ENCODE data around the gene ZNF740. TPM values are rescaled to one million over a fixed set of nuclear protein-coding genes. Genes with fewer than 3 reads are reported as not detected.
A peak's percentile ranks its signal among the peaks of the same experiment; 100 is the strongest.

ZNF740 gene
- total RNA-seq, 4 donors from 2014 or later: 6.9 to 21.2 (median 9.8) TPM

GRCh38 chr12:53198486-53199110 lies 18.1 kb downstream of the ZNF740 start:
- Histone ChIP-seq H3K27ac (no peak overlapping the region), H3K4me1 (peaks cover 4 to 44% (median 11%) of the 10 kb centered on the region in 3 donors), H3K4me3 (no peak overlapping the region), H3K9me3 (no peaks in the 10 kb centered on the region), H3K36me3 (peaks cover 0 to 13% (median 0%) of the 10 kb centered on the region in 3 donors), H3K27me3 (no peaks in the 10 kb centered on the region)
- no peak for DNase-seq
- TF ChIP-seq CTCF (IDR thresholded peaks at IDR 0.05) (no peak), POLR2A (IDR thresholded peaks at IDR 0.05) (no peak)
- WGBS, 2 donors: 58 to 90% methylated on average over 2 to 5 of the region's 5 CpGs
- intact Hi-C loops (cut with DNase I): loop anchor here (5.0 kb wide), 1 partner anchor 36 kb away; no protein-coding TSS in a partner anchor

GRCh38 chr12:53199700-53200099 lies 19.2 kb downstream of the ZNF740 start:
- H3K4me1 ChIP-seq: peaks cover 4 to 44% (median 11%) of the 10 kb centered on the region in 3 donors
- 78 to 86% methylated on average over 2 to 3 of the region's 3 CpGs for WGBS, 2 donors
- TF ChIP-seq POLR2A (IDR thresholded peaks at IDR 0.05): no peak
- H3K36me3 ChIP-seq: peaks cover 0 to 13% (median 0%) of the 10 kb centered on the region in 3 donors
- H3K9me3 ChIP-seq: no peaks in the 10 kb centered on the region
- H3K27ac ChIP-seq: no peak overlapping the region
- intact Hi-C loops (cut with DNase I): loop anchor here (5.0 kb wide), 1 partner anchor 37 kb away; no protein-coding TSS in a partner anchor
- H3K4me3 ChIP-seq: no peak overlapping the region
- no peaks in the 10 kb centered on the region for H3K27me3 ChIP-seq
- no peak for DNase-seq

- H3K4me1 ChIP-seq: peaks cover 4 to 47% (median 11%) of the 10 kb centered on the region in 3 donors
- H3K9me3 ChIP-seq: no peaks in the 10 kb centered on the region
- no peak for TF ChIP-seq CTCF (IDR thresholded peaks at IDR 0.05)
- no peak for TF ChIP-seq POLR2A (IDR thresholded peaks at IDR 0.05)
- H3K27ac ChIP-seq: no peak overlapping the region
- WGBS, 2 donors: 88 to 90% methylated on average over 2 of the region's 2 CpGs
- peaks cover 0 to 13% (median 0%) of the 10 kb centered on the region in 3 donors for H3K36me3 ChIP-seq
- intact Hi-C loops (cut with DNase I): no loop called here
- H3K4me3 ChIP-seq: no peak overlapping the region
- DNase-seq: no peak
- H3K27me3 ChIP-seq: no peaks in the 10 kb centered on the region
Measured at GRCh38 chr12:53200107-53200457, 19.6 kb downstream of the ZNF740 start.

- no peak for DNase-seq
- peaks cover 0 to 13% (median 0%) of the 10 kb centered on the region in 3 donors for H3K36me3 ChIP-seq
- H3K9me3 ChIP-seq: no peaks in the 10 kb centered on the region
- TF ChIP-seq POLR2A (IDR thresholded peaks at IDR 0.05): no peak
- TF ChIP-seq CTCF (IDR thresholded peaks at IDR 0.05): no peak
- peaks cover 4 to 47% (median 11%) of the 10 kb centered on the region in 3 donors for H3K4me1 ChIP-seq
- intact Hi-C loops (cut with DNase I): no loop called here
- no peak overlapping the region for H3K4me3 ChIP-seq
- peak overlapping the region in 2 of 4 donors; percentile 6 to 11 for H3K27ac ChIP-seq
- no peaks in the 10 kb centered on the region for H3K27me3 ChIP-seq
- 41 to 67% methylated on average over 9 to 10 of the region's 10 CpGs for WGBS, 2 donors
Measured at GRCh38 chr12:53200458-53201176, 20.1 kb downstream of the ZNF740 start.

- H3K36me3 ChIP-seq: peaks cover 0 to 13% (median 0%) of the 10 kb centered on the region in 3 donors
- peak overlapping the region in 1 of 4 donors; percentile 11 for H3K27ac ChIP-seq
- no peak for DNase-seq
- H3K9me3 ChIP-seq: no peaks in the 10 kb centered on the region
- no peak for TF ChIP-seq CTCF (IDR thresholded peaks at IDR 0.05)
- TF ChIP-seq POLR2A (IDR thresholded peaks at IDR 0.05): no peak
- no peak overlapping the region for H3K4me3 ChIP-seq
- intact Hi-C loops (cut with DNase I): no loop called here
- peaks cover 4 to 47% (median 11%) of the 10 kb centered on the region in 3 donors for H3K4me1 ChIP-seq
- H3K27me3 ChIP-seq: no peaks in the 10 kb centered on the region
- WGBS, 2 donors: 67 to 77% methylated on average over 1 of the region's 1 CpG
Measured at GRCh38 chr12:53201177-53201541, 20.6 kb downstream of the ZNF740 start.

Data from esophagus squamous epithelium (tissue), 5 donors.